ENCODE measurements around the gene ABHD3.
"Not testable (repeated sequence)": the region's sequence is repeated elsewhere in the genome, so short reads cannot be mapped to it uniquely, and the experiment has no call there.

Gene ABHD3

GRCh38 chr18:21704603-21705364, at the start of gene ABHD3:
TSS of gene ABHD3 (minus strand) at chr18:21704774. CDS start at chr18:21704665, 109 bp downstream.
- DNase-seq (ENCODE audit: low read depth, low spot score): peak; percentile 94

- DNase-seq (ENCODE audit: low read depth, low spot score): no peak
These were observed 43.5 kb upstream of the ABHD3 start for GRCh38 chr18:21747764-21748693.

GRCh38 chr18:21747268-21747667, 42.7 kb upstream of the ABHD3 start:
- no peak for DNase-seq (ENCODE audit: low read depth, low spot score)

GRCh38 chr18:21745231-21745630, 40.7 kb upstream of the ABHD3 start:
- no peak for DNase-seq (ENCODE audit: low read depth, low spot score)

- DNase-seq (ENCODE audit: low read depth, low spot score): no peak
These were observed 38.7 kb upstream of the ABHD3 start for GRCh38 chr18:21743166-21743832.

GRCh38 chr18:21742315-21742687, 37.7 kb upstream of the ABHD3 start:
- DNase-seq (ENCODE audit: low read depth, low spot score): no peak

GRCh38 chr18:21741562-21742314, 37.2 kb upstream of the ABHD3 start:
- peak; percentile 55 for DNase-seq (ENCODE audit: low read depth, low spot score)

- DNase-seq (ENCODE audit: low read depth, low spot score): no peak
These were observed 36.7 kb upstream of the ABHD3 start for GRCh38 chr18:21741312-21741561.

- DNase-seq (ENCODE audit: low read depth, low spot score): peak; percentile 99
These were observed 36.2 kb upstream of the ABHD3 start, which contains the start of gene MIB1 for GRCh38 chr18:21740538-21741311. TSS of gene MIB1 (plus strand) at chr18:21740792. CDS start at chr18:21741584, 792 bp downstream.

- DNase-seq (ENCODE audit: low read depth, low spot score): peak; percentile 26
These were observed 35.3 kb upstream of the ABHD3 start for GRCh38 chr18:21739604-21740537.

GRCh38 chr18:21736926-21737325, 32.4 kb upstream of the ABHD3 start:
- not testable (repeated sequence) for DNase-seq (ENCODE audit: low read depth, low spot score)

- peak; percentile 88 for DNase-seq (ENCODE audit: low read depth, low spot score)
These were observed 31.0 kb upstream of the ABHD3 start for GRCh38 chr18:21735452-21736015.

GRCh38 chr18:21733011-21733410, 28.4 kb upstream of the ABHD3 start:
- DNase-seq (ENCODE audit: low read depth, low spot score): no peak

GRCh38 chr18:21727702-21728101, 23.1 kb upstream of the ABHD3 start:
- no peak for DNase-seq (ENCODE audit: low read depth, low spot score)

GRCh38 chr18:21725201-21725600, 20.6 kb upstream of the ABHD3 start:
- no peak for DNase-seq (ENCODE audit: low read depth, low spot score)

- no peak for DNase-seq (ENCODE audit: low read depth, low spot score)
These were observed 18.1 kb upstream of the ABHD3 start for GRCh38 chr18:21722687-21723086.

- DNase-seq (ENCODE audit: low read depth, low spot score): no peak
These were observed 9.9 kb upstream of the ABHD3 start for GRCh38 chr18:21714474-21714873.

- peak; percentile 8 for DNase-seq (ENCODE audit: low read depth, low spot score)
These were observed 2.6 kb upstream of the ABHD3 start for GRCh38 chr18:21707130-21707529.

- DNase-seq (ENCODE audit: low read depth, low spot score): no peak
These were observed 1.9 kb upstream of the ABHD3 start for GRCh38 chr18:21706386-21706865.
